Mesenchymal stem cell (in vitro differentiated cells and primary cell): ENCODE results near the gene RGS7.

ENCODE experiments used
- DNase-seq: peaks from one replicate; pipeline ENCODE4 v3.0.0-alpha.2; 2013
- H2AFZ ChIP-seq: one replicate; pipeline ENCODE4 v1.6.1; 2013; ENCODE audit warnings: low read depth, mild to moderate bottlenecking, control low read depth, inconsistent platforms, low read length, moderate library complexity
- H2AK5ac ChIP-seq: 2 replicates; pipeline ENCODE4 v1.6.1; 2013; ENCODE audit warnings: low read length, moderate library complexity, mild to moderate bottlenecking, inconsistent platforms; ENCODE audit not compliant: severe bottlenecking
- H2BK120ac ChIP-seq: one replicate; pipeline ENCODE4 v1.6.1; 2013; ENCODE audit warnings: low read depth, mild to moderate bottlenecking, inconsistent platforms, low read length, moderate library complexity
- H2BK12ac ChIP-seq, 2 experiments: one replicate each; pipeline ENCODE4 v1.6.1; 2013; ENCODE audit warnings: inconsistent platforms in 2 of 2, low read length in 2 of 2, mild to moderate bottlenecking in 2 of 2, moderate library complexity in 2 of 2, control low read depth in 1 of 2
- H2BK15ac ChIP-seq: one replicate; pipeline ENCODE4 v1.6.1; 2013; ENCODE audit warnings: mild to moderate bottlenecking, low read depth, inconsistent platforms; ENCODE audit not compliant: poor library complexity, severe bottlenecking
- H2BK5ac ChIP-seq: 2 replicates; pipeline ENCODE4 v1.6.1; 2013; ENCODE audit warnings: low read depth, mild to moderate bottlenecking, low read length, control low read depth, inconsistent platforms; ENCODE audit not compliant: poor library complexity, severe bottlenecking
- H3K14ac ChIP-seq, 2 experiments: one replicate each; pipeline ENCODE4 v1.6.1; 2013; ENCODE audit warnings: inconsistent platforms in 2 of 2, low read length in 2 of 2, control low read depth in 1 of 2, mild to moderate bottlenecking in 1 of 2, moderate library complexity in 1 of 2
- H3K18ac ChIP-seq, 2 experiments: one replicate each; pipeline ENCODE4 v1.6.1; 2013; ENCODE audit warnings: inconsistent platforms in 2 of 2, low read length in 2 of 2, control low read depth in 1 of 2, low read depth in 1 of 2, mild to moderate bottlenecking in 1 of 2
- H3K23ac ChIP-seq, 2 experiments: one replicate each; pipeline ENCODE4 v1.6.1; 2013; ENCODE audit warnings: inconsistent platforms in 2 of 2, low read length in 2 of 2, mild to moderate bottlenecking in 2 of 2, moderate library complexity in 2 of 2, control low read depth in 1 of 2
- H3K27ac ChIP-seq: 2 replicates; pipeline ENCODE4 v1.5.1; 2013; ENCODE audit warnings: mild to moderate bottlenecking, moderate library complexity, low read length, control low read depth, inconsistent platforms; ENCODE audit not compliant: poor library complexity, severe bottlenecking
- H3K27me3 ChIP-seq, 2 experiments: 2 replicates each; pipeline versions ENCODE4 v1.6.1 to v1.7.0; 2013; ENCODE audit warnings: low read length in 2 of 2, mild to moderate bottlenecking in 2 of 2, moderate library complexity in 2 of 2, control low read depth in 1 of 2, inconsistent platforms in 1 of 2; ENCODE audit not compliant: control insufficient read depth in 1 of 2, insufficient read depth in 1 of 2
- H3K36me3 ChIP-seq, 2 experiments: 2 replicates each; pipeline versions ENCODE4 v1.6.1 to v1.7.0; 2013; ENCODE audit warnings: low read length in 2 of 2, control low read depth in 1 of 2, inconsistent platforms in 1 of 2, low read depth in 1 of 2, mild to moderate bottlenecking in 1 of 2; ENCODE audit not compliant: insufficient read depth in 2 of 2, control insufficient read depth in 1 of 2
- H3K4ac ChIP-seq, 2 experiments: one replicate each; pipeline ENCODE4 v1.6.1; 2013; ENCODE audit warnings: inconsistent platforms in 2 of 2, low read length in 2 of 2, mild to moderate bottlenecking in 2 of 2, moderate library complexity in 2 of 2, control low read depth in 1 of 2, low read depth in 1 of 2
- H3K4me1 ChIP-seq: 2 replicates; pipeline ENCODE4 v1.6.1; 2013; ENCODE audit warnings: low read depth, low read length, control low read depth; ENCODE audit not compliant: control insufficient read depth, insufficient read depth
- H3K4me2 ChIP-seq: 2 replicates; pipeline ENCODE4 v1.6.1; 2013; ENCODE audit warnings: low read length, mild to moderate bottlenecking, inconsistent platforms; ENCODE audit not compliant: poor library complexity, severe bottlenecking
- H3K4me3 ChIP-seq, 2 experiments: 2 replicates each; pipeline versions ENCODE4 v1.5.1 to v1.7.0; 2013; ENCODE audit warnings: low read length in 2 of 2, mild to moderate bottlenecking in 2 of 2, control low read depth in 1 of 2, low read depth in 1 of 2; ENCODE audit not compliant: insufficient read depth in 1 of 2
- H3K79me1 ChIP-seq: replicated peaks from 2 replicates; pipeline ENCODE4 v1.6.1; 2013; ENCODE audit warnings: mild to moderate bottlenecking, control low read depth, low read length, inconsistent platforms; ENCODE audit not compliant: poor library complexity, severe bottlenecking
- H3K9ac ChIP-seq: 2 replicates; pipeline ENCODE4 v1.7.0; 2013; ENCODE audit warnings: mild to moderate bottlenecking, low read length, moderate library complexity
- H3K9me3 ChIP-seq: 2 replicates; pipeline ENCODE4 v1.7.0; 2013; ENCODE audit warnings: mild to moderate bottlenecking, low read length; ENCODE audit not compliant: control insufficient read depth
- H4K8ac ChIP-seq: one replicate; pipeline ENCODE4 v1.6.1; 2013; ENCODE audit warnings: inconsistent platforms, mild to moderate bottlenecking, low read length, moderate library complexity
- H4K91ac ChIP-seq: one replicate; pipeline ENCODE4 v1.6.1; 2013; ENCODE audit warnings: mild to moderate bottlenecking, low read length, inconsistent platforms
- WGBS: methylation state at CpG from one replicate; pipeline ENCODE4 v1.1.7; 2013; ENCODE audit warnings: mixed read lengths; 5-methylcytosine and 5-hydroxymethylcytosine counted together

Gene RGS7

GRCh38 chr1:241007668-241008067 lies 349.3 kb downstream of the RGS7 start:
- Histone ChIP-seq H3K9me3 (no peaks in the 10 kb centered on the region), H3K23ac (no peak overlapping the region), H3K4me1 (no peaks in the 10 kb centered on the region), H3K18ac (no peak overlapping the region), H2AFZ (no peak overlapping the region), H2BK12ac (no peak overlapping the region), H3K14ac (no peak overlapping the region), H4K91ac (no peak overlapping the region), H3K79me1 (no peaks in the 10 kb centered on the region), H2AK5ac (no peak overlapping the region), H2BK5ac (no peak overlapping the region), H2BK15ac (no peak overlapping the region), H2BK120ac (no peak overlapping the region), H3K9ac (no peak overlapping the region), H3K4ac (no peak overlapping the region), H3K27me3 (no peaks in the 10 kb centered on the region), H3K4me3 (no peak overlapping the region), H4K8ac (no peak overlapping the region), H3K4me2 (no peak overlapping the region), H3K36me3 (no peaks in the 10 kb centered on the region), H3K27ac (no peak overlapping the region)
- no peak for DNase-seq
- 90% methylated on average over 4 of the region's 4 CpGs for WGBS

- H3K4me1 ChIP-seq = peaks cover 6% of the 10 kb centered on the region
These were observed 357.2 kb downstream of the RGS7 start for GRCh38 chr1:240999826-241000225.

GRCh38 chr1:240998441-240999015 lies 358.5 kb downstream of the RGS7 start:
- Histone ChIP-seq H3K4me3 (no peak overlapping the region), H3K18ac (no peak overlapping the region), H4K91ac (no peak overlapping the region), H3K9me3 (no peaks in the 10 kb centered on the region), H2BK12ac (no peak overlapping the region), H3K79me1 (no peaks in the 10 kb centered on the region), H3K14ac (no peak overlapping the region), H3K27me3 (no peaks in the 10 kb centered on the region), H4K8ac (no peak overlapping the region), H3K36me3 (no peaks in the 10 kb centered on the region), H3K4ac (no peak overlapping the region), H2BK120ac (no peak overlapping the region), H3K27ac (peak overlapping the region; percentile 10), H3K9ac (no peak overlapping the region), H2BK5ac (no peak overlapping the region), H2BK15ac (no peak overlapping the region), H3K4me2 (no peak overlapping the region), H3K4me1 (peaks cover 6% of the 10 kb centered on the region), H2AK5ac (no peak overlapping the region), H2AFZ (no peak overlapping the region), H3K23ac (no peak overlapping the region)
- WGBS = 84% methylated on average over 17 of the region's 18 CpGs
- DNase-seq = no peak

More at GRCh38 chr1:240999826-241000225, 357.2 kb downstream of the RGS7 start:
- Histone ChIP-seq H3K14ac (no peak overlapping the region), H2BK5ac (no peak overlapping the region), H3K27me3 (no peaks in the 10 kb centered on the region), H2BK120ac (no peak overlapping the region), H3K27ac (no peak overlapping the region), H3K23ac (no peak overlapping the region), H2BK12ac (no peak overlapping the region), H3K4ac (no peak overlapping the region), H3K4me2 (no peak overlapping the region), H3K9ac (no peak overlapping the region), H2BK15ac (no peak overlapping the region), H3K79me1 (no peaks in the 10 kb centered on the region), H3K36me3 (no peaks in the 10 kb centered on the region), H4K91ac (no peak overlapping the region), H2AFZ (no peak overlapping the region), H3K9me3 (no peaks in the 10 kb centered on the region), H3K4me3 (no peak overlapping the region), H3K18ac (no peak overlapping the region), H2AK5ac (no peak overlapping the region), H4K8ac (no peak overlapping the region)
- 73% methylated on average over 8 of the region's 8 CpGs for whole genome bisulfite sequencing
- no peak for DNase-seq

DNA sequence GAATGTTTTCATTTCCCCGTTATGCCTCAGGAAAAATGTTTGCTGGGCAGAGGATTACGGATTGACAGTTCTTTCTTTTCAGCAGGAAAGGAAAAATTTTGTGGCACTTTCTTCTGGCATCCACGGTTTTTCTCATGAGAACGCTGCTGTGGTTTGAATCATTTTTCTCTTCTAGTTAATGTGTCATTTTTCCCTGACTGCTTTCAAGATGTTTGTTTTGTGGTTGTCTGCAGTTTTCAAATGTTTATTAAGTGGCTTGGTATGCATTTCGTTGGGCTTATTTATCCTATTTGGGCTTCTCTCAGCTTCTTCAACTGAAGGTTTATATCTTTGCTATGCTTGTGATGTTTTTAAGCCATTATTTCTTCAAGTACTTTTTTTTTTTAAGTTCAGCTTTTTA lies 359.0 kb downstream of the RGS7 start:
- Histone ChIP-seq H2BK12ac (no peak overlapping the region), H3K4me2 (peak overlapping the region; percentile 47), H3K18ac (no peak overlapping the region), H3K23ac (no peak overlapping the region), H3K27ac (peak overlapping the region; percentile 24), H3K4me3 (no peak overlapping the region), H2BK120ac (no peak overlapping the region), H3K4ac (no peak overlapping the region), H4K8ac (no peak overlapping the region), H4K91ac (no peak overlapping the region), H3K79me1 (no peaks in the 10 kb centered on the region), H2BK15ac (no peak overlapping the region), H3K27me3 (no peaks in the 10 kb centered on the region), H3K9me3 (peaks cover 2% of the 10 kb centered on the region), H2AK5ac (no peak overlapping the region), H2BK5ac (no peak overlapping the region), H3K14ac (no peak overlapping the region), H3K4me1 (peaks cover 6% of the 10 kb centered on the region), H3K36me3 (no peaks in the 10 kb centered on the region), H2AFZ (no peak overlapping the region), H3K9ac (no peak overlapping the region)
- DNase-seq = peak; percentile 8
- WGBS = 67% methylated on average over 4 of the region's 5 CpGs
